ENCODE measurements around the gene CHMP3. TPM values are rescaled to one million over a fixed set of nuclear protein-coding genes. Genes with fewer than 3 reads are reported as not detected.

CHMP3 gene
- total and polyA plus RNA-seq, 2 of the 8 experiments (the other 6 are each of a cell fraction or from before 2014, with no cell fraction given): 11.7 to 21.9 TPM

GRCh38 chr2:86470890-86471289, 92.4 kb downstream of the CHMP3 start (continued):
- TF ChIP-seq CTCF (IDR thresholded peaks at IDR 0.05; ENCODE audit: control extremely low read depth in 1 of 3, insufficient read depth in 1 of 3, low read depth in 1 of 3, low read length in 3 of 3): no peak
- no peak for TF ChIP-seq RAD21 (IDR thresholded peaks at IDR 0.05 in 1 of 2, conservative IDR thresholded peaks at IDR 0.05 in 1 of 2; ENCODE audit: low read depth in 2 of 2, low read length in 2 of 2)

Data from H1 (cell line).